HG02870 (cell line): ENCODE results near the gene GREB1L.
"Not testable (repeated sequence)": the region's sequence is repeated elsewhere in the genome, so short reads cannot be mapped to it uniquely, and the experiment has no call there.

Source experiments
- ATAC-seq: cut with Tn5 transposase; IDR thresholded peaks from one replicate; pipeline ENCODE4 v1.9.1; 2021; ENCODE audit warnings: mild to moderate bottlenecking, moderate library complexity; ENCODE audit not compliant: unreplicated experiment

The GREB1L gene

DNA sequence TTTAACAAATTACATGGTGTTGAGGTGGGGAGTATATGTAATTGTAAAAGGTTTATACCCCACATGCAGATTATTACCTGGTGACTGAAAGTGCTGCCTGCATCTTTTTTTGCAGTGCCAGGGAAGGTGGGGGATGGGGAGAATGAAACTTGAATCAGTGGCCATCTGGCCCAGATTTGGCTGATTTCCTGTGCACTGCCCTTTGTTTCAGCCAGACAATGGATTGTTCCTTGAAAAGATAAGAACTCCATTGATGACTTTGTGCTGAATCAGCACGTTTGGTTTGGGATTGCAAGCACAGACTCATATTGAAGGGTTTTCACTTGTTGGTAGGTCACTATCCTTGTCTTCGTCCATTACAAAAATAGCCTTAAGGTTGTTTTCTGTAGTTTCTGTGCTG lies 20.9 kb downstream of the GREB1L start:
- ATAC-seq, result no peak

DNA sequence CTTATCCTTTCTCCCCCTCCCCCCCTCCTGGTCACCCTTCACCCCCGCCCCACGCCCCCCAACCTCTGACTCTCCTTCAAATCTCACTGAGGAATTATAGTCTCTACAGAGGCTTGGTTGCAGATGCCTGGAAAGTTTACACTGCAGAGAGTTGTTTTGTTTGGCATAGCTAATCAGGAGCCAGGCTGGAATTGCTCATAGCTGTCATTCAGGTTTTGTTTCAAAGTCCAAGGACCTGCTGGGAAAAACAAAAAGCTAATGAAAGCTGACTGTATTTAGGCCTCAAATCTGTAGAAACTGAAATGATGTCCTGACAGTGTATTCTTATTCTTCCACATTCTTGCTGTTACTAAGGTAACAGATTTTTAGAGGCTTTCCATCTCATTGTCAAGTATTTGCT lies 22.6 kb downstream of the GREB1L start:
- ATAC-seq, result no peak

DNA sequence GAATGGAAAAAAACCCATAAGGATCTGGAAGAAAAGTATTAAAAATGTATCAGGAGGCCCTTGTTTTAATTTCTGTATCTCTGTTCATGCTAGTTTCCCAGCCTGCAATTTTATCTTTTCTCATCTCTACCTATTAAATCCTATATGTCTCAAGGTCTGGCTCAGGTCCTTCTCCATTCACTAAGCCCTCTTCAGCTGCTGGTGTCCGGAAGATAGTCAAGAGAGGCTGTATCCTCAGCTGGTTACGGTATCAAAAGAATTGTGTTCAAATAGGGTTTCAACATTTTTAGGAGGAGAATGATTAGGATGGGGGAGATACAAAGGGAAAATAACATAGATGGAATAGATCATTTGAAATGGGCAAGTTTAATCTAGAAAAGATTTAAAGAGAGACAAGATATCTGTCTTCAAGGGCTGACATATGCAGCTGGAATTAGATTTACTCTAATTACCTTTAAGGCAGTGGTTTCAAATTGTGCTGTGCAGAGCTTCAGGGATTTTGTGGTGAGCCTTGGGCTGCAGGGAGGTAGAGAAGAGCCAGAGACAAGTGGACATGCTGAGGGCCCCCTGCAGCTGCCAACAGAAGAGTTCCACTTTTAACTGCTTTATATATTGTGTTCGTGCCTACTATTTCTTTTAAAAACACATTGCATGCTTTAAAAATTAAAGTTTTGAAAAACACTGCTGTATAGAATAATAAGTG lies 24.1 kb downstream of the GREB1L start:
- ATAC-seq, result no peak

DNA sequence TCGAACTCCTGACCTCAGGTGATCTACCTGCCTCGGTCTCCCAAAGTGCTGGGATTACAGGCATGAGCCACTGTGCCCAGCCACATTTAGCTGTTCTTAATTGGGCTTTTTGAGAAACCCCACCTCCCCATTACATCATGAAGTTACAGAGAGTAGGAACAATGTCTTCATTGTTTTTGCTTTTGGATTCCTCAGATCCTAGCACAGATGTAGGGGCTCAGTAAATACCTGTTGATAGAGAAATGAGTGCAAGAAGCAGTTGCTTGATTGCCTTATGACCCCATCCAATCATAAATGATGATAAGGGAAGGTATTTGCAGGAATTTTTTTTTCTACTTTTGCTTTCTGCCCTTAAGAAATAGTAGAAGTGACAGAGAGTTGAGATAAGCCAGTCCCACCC lies 25.4 kb downstream of the GREB1L start:
- no peak for ATAC-seq

DNA sequence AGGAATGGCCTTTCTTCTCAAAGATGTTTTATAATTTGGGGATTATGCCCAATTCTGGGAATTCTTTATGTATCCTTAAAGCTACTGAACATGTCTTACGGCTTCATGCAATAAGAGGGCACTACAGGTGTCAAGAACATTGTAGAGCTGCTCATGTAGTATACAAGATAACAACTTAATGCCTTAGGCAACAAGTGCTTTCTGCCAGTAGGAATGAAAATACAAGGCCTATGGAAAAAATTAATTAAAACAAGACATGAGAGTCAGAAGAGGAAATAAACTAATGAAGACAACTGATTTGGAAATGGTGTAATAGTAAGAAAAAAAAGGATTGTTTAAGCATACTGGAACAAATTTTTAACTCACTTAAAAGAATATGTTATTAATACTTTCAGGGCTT lies 27.3 kb downstream of the GREB1L start:
- no peak for ATAC-seq

DNA sequence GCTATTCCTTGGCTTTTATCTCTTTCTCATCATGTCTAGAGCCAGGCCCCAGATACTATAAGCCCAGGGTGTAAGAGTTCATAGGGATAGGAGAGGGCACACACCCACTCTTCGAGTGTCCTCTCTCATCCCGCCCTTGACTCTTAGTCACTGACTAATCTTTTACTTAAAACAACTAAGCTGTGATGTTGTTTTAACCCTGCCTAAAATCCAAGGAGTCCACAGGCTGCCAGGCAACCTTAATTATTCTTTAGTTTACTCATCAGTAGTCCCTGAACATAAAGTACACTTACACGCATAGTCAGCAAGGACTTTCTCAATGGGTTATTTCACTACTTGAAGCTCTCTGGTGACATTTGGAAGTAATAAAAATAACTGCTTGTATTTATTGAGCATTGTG lies 28.4 kb downstream of the GREB1L start:
- no peak for ATAC-seq

DNA sequence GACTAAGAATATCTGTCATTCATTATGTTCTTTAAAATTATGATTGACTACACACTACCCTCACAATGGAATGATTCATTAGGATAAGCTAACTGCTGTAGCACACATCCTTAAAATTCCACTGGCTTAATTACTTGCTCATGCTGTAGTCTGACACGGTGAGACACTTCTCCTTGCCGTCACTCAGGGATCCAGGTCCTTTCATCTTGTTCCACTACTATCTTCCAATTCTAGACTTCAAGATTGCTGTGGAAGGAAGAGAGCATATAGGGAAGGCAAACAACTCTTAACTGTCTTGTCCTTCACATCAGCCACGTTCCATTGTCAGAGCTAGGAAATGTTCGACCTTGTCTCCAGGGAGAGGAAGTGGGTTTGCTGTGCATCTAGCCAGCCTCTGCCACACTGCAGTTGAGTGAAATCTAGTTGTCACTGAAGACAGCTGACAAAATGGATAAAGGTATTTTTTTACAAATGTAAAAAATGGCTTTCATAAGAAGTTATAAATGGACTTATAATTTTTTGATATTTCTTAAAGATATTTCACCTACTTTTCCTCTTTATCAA lies 30.1 kb downstream of the GREB1L start:
- no peak for ATAC-seq

DNA sequence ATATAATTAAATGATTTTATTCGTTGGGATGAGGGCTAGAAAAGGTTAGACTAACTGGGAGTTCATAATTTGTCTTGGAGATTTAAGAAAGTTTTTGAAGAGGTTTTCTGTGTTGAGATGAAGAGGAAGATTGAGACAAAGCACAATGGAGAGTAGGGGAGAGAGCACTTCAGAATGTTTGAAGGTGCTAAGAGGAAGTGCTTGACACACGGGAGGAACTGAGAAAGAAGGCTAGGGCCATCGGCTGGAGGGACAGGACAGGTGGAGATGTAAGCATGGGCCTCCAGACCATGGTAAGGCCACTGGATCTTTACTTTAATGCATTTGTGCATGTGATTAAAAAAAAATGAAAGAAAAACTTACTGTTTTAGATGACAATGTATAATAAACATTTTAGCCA lies 31.5 kb downstream of the GREB1L start:
- ATAC-seq, result no peak

DNA sequence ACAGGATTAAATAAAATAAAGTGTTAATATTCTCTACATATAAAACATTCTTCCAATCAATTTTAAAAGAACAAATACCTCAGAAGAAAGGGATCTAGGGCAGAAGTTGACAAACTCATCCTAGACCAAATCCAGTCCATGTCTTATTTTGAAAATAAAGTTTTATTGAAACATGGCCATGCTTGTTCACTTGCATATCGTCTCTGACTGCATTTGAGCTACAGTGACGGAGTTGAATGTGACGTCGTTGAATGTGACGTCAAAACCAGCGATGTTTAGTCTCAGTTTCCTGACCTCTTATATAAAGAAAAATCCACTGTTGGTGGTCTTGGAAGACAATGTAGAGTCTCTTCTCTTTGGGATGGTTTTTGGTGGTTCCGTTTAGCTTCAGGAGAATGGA lies 33.6 kb downstream of the GREB1L start:
- ATAC-seq, result no peak

DNA sequence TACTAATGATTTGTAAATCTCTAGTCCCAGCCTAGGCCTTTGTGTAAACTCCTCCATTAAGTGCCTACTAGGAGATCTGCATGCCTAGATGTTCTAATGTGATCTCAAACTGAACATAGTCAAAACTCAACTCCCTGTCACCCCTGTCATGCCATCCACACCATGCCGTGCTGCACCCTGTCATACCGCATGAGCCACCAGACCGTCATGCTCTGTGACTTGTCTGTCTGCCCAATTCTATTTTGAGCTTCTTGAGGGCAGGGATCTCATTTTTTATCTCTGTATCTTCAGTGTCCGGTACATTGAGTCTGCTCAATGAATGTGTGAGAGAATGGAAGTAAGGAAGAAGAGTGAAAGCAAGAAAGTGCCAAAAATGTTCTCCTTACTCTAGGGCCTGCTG lies 35.5 kb downstream of the GREB1L start:
- no peak for ATAC-seq

DNA sequence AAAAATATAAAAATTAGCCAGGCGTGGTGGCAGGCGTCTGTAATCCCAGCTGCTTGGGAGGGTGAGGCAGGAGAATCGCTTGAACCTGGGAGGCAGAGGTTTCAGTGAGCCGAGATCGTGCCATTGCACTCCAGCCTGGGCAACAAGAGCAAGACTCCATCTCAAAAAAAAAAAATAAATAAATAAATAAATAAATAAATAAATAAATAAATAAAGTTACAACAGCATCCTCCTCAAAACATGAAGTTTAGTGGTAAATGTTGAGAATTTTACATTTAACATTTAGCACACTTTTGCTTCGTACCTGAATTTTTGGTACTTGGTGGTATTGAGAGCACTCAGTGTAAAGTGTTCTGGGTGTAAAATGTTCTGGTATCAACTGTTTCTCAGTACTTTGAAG lies 36.2 kb downstream of the GREB1L start:
- not testable (repeated sequence) for ATAC-seq

DNA sequence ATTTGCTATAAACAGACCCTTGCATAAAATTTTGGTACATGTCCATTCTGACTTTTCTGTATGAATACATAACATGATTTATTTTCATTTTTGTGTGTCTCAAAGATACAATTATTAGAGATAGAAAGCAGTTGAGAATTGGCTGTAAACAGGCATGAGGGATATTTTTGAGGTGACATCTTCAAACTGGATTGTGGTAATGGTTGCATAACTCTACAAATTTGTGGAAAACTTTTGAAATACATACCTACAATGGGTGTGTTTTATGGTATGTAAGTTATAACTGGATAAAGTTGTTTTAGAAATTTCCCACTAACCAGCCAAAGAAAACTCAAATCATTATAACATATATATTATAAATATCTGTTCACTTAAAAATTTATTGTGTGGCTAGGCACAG lies 39.6 kb downstream of the GREB1L start:
- ATAC-seq, result no peak

DNA sequence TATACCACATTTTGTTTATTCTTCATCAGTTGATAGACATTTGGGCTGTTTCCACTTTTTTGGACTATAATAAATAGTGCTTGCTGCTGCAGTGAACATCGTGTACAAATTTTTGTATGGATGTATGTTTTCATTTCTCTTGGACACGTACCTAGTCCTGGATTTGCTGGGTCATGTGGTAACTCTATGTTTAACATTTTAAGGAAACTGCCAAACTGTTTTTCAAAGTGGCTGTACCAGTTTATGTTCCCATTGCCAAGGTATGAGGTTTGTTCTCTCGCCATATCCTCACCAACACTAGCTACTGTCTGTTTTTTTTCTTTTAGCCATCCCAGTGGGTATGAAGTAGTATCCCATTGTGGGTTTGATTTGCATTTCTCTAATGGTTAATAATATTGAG lies 42.5 kb downstream of the GREB1L start:
- ATAC-seq, result no peak

DNA sequence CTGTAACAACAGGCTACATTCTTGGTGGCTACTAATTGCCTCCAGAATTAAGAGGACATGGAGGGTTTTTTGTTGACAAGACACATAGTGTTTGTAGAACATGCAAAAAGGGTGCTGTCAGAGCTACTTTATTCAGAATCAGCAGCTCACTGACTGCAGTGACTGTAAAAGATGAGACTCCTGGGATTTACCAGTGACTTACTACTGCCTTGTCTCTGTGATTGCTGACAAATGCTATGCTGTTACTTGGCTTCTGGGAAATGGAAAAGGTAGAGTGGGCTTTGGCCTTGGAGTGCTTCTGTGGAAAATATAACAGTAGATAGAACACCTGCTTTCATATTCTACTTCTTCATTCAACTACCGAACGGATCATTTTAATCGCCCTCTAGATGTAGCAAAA lies 47.8 kb downstream of the GREB1L start:
- no peak for ATAC-seq

DNA sequence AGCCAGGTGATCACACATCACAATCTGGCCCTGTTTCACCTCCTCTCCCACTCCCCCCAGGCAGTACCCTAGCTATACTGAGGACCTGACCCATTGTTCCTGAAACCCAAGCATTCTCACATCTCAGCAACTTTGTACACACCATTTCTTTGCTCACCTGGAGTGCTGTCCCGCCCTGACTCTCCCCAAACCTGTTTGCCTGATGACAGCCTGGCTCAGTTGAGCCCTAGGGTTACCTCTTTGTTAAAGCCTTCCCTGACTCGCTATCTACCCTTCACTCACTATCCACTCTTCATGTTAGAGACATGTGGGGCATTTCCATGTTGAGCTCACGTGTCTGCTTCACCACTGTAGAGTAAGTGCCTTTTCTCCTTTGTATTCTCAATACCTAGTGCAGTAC lies 49.1 kb downstream of the GREB1L start:
- ATAC-seq, result no peak

DNA sequence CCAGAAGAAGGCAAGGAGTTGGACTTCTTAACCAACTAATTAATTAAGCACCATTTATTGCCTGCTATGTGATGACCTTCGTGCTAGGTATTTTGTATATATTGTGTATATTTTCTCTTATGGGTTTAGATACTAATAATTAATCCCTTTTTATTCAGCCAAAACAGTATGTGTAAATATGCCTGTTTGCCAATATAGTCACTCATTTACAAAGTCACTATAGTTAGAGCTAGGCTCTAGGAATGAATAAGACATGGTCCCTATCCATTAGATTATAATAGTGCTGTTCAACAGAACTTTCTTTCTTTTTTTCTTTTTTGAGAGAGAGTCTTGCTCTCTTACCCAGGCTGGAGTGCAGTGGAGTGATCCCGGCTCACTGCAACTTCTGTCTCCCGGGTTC lies 51.4 kb downstream of the GREB1L start:
- ATAC-seq, result no peak

DNA sequence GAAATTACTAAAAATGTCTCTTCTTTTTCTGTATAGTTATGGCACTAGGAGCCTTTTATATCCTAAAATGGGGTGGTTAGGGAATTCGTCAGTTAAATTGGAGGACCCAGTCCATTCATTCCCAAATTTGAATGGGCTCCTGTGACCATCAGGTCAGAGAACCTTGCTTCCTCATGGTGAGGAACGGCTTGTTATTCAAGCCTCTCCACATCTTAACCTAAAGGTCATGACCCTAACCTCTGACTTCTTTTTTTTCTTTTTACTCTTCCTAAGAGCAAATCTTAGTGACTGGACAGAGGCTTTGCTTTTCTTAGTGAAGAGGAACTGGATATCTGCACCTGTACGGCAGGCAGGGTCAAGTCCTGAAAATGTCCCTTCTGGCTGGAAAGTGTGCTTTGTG lies 53.1 kb downstream of the GREB1L start:
- no peak for ATAC-seq

DNA sequence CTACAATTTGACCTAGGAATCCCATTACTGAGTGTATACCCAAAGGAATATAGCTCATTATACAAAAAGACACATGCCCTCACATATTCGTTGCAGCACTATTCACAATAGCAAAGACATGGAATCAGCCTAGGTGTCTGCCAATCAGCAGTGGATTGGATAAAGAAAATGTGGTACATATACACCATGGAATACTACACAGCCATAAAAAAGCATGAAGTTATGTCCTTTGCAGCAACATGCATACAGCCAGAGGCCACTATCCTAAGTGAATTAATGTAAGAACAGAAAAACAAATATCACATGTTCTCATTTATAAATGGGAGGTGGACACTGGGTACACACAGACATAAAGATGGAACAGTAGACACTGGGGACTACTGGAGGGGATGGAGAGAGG lies 54.0 kb downstream of the GREB1L start:
- ATAC-seq, result no peak

DNA sequence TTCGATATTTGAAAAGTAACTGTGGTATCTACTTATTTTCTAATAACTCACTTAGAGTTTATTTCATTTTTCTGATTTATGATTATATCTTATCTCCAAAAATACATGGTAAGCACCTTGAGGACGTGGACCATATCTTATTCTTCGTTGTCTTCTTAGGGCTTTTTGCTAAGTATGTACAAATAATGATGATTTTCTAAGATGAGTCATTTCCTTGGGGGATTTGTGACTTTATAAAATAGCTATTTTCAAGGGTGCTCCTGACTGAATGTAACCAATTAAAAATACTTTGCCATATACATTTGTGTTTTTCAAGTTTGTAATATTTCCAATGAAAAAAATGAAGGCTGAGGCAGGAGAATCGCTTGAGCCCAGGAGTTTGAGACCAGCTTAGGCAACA lies 56.3 kb downstream of the GREB1L start:
- ATAC-seq, result no peak

DNA sequence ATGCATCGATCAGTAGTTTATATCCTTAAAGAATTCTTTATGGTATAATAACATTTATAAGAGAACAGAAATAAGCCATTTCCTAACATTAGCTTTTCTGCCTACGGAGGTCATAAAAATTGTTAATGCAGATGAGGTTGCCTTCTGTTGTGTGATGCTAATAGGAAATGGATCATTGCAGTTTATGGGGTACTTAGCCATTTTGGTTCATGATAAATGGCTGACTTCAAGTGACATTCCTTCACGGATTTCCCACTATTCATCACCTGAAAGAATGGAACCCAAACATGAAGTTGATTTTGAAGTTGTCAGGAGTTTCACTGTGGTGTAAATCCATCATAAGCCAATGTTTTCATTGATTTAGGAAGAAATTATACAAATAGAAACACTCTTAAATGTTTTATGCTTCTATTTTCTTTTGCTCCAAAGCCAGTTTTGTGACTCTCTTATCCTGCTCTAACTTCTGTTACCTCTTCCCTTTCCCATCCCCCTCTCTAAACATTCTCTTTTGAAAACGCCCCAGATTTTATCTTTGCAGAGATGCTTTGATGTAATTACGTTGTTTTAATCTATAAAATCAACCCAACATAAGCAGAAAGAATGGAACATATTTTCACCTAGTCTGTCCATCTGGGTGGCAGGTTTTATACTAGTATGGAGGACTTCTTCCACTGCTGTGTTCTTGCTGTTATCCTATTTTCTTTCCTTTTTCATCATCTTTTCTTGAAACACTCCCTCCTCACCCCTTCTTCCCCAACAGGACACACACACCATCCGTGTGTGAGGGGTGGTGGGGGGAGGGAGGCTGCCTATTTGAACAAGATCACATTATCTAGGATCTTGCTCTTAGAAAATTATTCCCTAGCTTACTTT lies 58.2 kb downstream of the GREB1L start:
- ATAC-seq, result no peak

DNA sequence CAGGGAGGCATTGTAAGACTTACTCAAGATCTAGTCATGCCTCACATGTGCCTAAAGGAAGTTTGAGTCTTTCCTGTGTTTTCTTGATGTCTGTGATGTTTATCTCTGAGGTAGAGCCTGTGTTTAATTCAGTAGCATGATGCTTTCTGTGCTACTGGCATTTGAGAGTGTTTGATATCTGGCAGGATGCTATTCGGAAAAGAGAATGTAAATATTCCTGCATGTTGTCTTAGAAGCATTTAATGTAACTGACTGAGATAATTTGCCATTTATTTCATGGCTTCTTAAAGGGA lies 58.8 kb downstream of the GREB1L start:
- no peak for ATAC-seq

DNA sequence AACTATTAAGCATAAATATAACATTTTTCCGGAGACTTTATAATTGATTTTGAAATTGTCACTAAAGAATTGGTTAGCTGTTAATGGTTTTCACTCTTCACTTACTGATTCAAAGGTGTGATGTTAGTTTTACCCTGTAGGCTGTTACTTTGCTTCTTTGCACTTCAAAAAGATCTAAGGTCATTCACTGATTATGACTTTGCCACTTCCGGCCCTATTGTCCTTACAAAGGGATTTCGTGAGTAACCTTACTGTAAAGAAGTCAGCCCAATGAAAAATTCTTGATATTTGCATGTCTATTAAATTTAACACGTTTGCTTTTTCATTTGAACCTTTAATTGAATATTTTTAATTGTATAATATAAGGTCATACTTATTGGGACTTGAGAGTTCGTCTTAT lies 61.4 kb downstream of the GREB1L start:
- ATAC-seq, result no peak
